Keratinocyte (primary cell): Measurements from ENCODE around the gene DENND10. TPM values are rescaled to one million over a fixed set of nuclear protein-coding genes. Genes with fewer than 3 reads are reported as not detected.
"Not testable (repeated sequence)": the region's sequence is repeated elsewhere in the genome, so short reads cannot be mapped to it uniquely, and the experiment has no call there.

ENCODE experiments used
- DNase-seq: peaks from one replicate; pipeline ENCODE4 v3.0.0-alpha.2; 2011; ENCODE audit warnings: low read depth, missing footprints, low spot score
- FAIRE-seq: peaks from 2 replicates; lab custom pipeline; 2011; peaks lifted over from hg19 to GRCh38; lab: Jason Lieb, UNC
- H2AFZ ChIP-seq: 2 replicates; pipeline ENCODE4 v1.6.0; 2012; ENCODE audit warnings: low read length, control low read depth, inconsistent platforms; ENCODE audit not compliant: control insufficient read depth
- H3K27ac ChIP-seq: 2 replicates; pipeline ENCODE4 v1.5.1; 2011; ENCODE audit warnings: low read length; ENCODE audit not compliant: control insufficient read depth, insufficient read depth
- H3K27me3 ChIP-seq: 3 replicates; pipeline ENCODE4 v1.6.0; 2011; ENCODE audit warnings: low read length; ENCODE audit not compliant: control insufficient read depth, insufficient read depth; ENCODE audit errors: extremely low read depth
- H3K36me3 ChIP-seq, 2 experiments: 2 replicates in 1 of 2; 3 replicates in 1 of 2; pipeline ENCODE4 v1.5.1; 2011; ENCODE audit warnings: low read length in 2 of 2, mild to moderate bottlenecking in 1 of 2; ENCODE audit not compliant: control insufficient read depth in 2 of 2, insufficient read depth in 2 of 2; ENCODE audit errors: extremely low read depth in 1 of 2
- H3K4me1 ChIP-seq: 3 replicates; pipeline ENCODE4 v1.5.1; 2011; ENCODE audit warnings: low read length; ENCODE audit not compliant: control insufficient read depth, insufficient read depth; ENCODE audit errors: extremely low read depth
- H3K4me2 ChIP-seq: 3 replicates; pipeline ENCODE4 v1.6.0; 2011; ENCODE audit warnings: low read depth, low read length; ENCODE audit not compliant: control insufficient read depth, insufficient read depth; ENCODE audit errors: extremely low read depth
- H3K4me3 ChIP-seq, 3 experiments: fragments of 200-600 bp in 1 of 3; sonication (generic) in 1 of 3; 2 replicates in 2 of 3; 3 replicates in 1 of 3; pipeline ENCODE4 v1.5.1; 2011 to 2016; ENCODE audit warnings: low read length in 3 of 3, mild to moderate bottlenecking in 3 of 3, control low read depth in 2 of 3, inconsistent platforms in 1 of 3, low read depth in 1 of 3, mixed read lengths in 1 of 3, mixed run types in 1 of 3, moderate library complexity in 1 of 3; ENCODE audit not compliant: control insufficient read depth in 2 of 3, insufficient read depth in 2 of 3; ENCODE audit errors: extremely low read depth in 1 of 3
- H3K79me2 ChIP-seq: 2 replicates; pipeline ENCODE4 v1.6.0; 2012; ENCODE audit warnings: low read length; ENCODE audit not compliant: control insufficient read depth, insufficient read depth
- H3K9ac ChIP-seq: 3 replicates; pipeline ENCODE4 v1.6.0; 2011; ENCODE audit warnings: low read length; ENCODE audit not compliant: control insufficient read depth, insufficient read depth; ENCODE audit errors: extremely low read depth
- H3K9me1 ChIP-seq: 3 replicates; pipeline ENCODE4 v1.6.0; 2011; ENCODE audit warnings: low read length; ENCODE audit not compliant: control insufficient read depth, insufficient read depth; ENCODE audit errors: extremely low read depth
- H3K9me3 ChIP-seq: 2 replicates; pipeline ENCODE4 v1.5.1; 2012; ENCODE audit warnings: low read depth, low read length; ENCODE audit not compliant: control insufficient read depth
- H4K20me1 ChIP-seq: 3 replicates; pipeline ENCODE4 v1.6.0; 2011; ENCODE audit warnings: low read length; ENCODE audit not compliant: control insufficient read depth, insufficient read depth; ENCODE audit errors: extremely low read depth
- CTCF ChIP-seq, 3 experiments: IDR thresholded peaks in 1 of 3; conservative IDR thresholded peaks in 1 of 3; optimal IDR thresholded peaks in 1 of 3; 2 replicates in 2 of 3; 3 replicates in 1 of 3; pipeline versions ENCODE3 to v1.5.1; 2011; ENCODE audit warnings: low read length in 3 of 3, mild to moderate bottlenecking in 3 of 3, moderate library complexity in 2 of 3, control low read depth in 1 of 3, inconsistent platforms in 1 of 3; ENCODE audit not compliant: insufficient read depth in 2 of 3; ENCODE audit errors: extremely low read depth in 1 of 3
- EZH2 ChIP-seq: IDR thresholded peaks from one replicate; pipeline ENCODE4 v1.6.1; 2012; ENCODE audit warnings: inconsistent platforms, mild to moderate bottlenecking, low read length, moderate library complexity
- dilution Hi-C: fragments of 300-500 bp; cut with MboI; formaldehyde crosslinking; loops from one replicate; pipeline ENCODE4 v1.7.0; 2020; ENCODE audit warnings: low sequenced_read_pairs; ENCODE audit not compliant: extremely low pct_ligation_motif_present
- polyA plus RNA-seq, 5 experiments: library from polyadenylated mRNA; depleted of rRNA in 3 of 5; stranded (reverse) in 3 of 5; stranded (forward) in 1 of 5; unstranded in 1 of 5; fragments of >200 nt; gene quantifications; 1 replicate in 1 of 5; 2 replicates in 3 of 5; 3 replicates in 1 of 5; pipeline versions ENCODE4 v1.2.1 to v1.2.3, GENCODE V29; 2011 to 2012; ENCODE audit warnings: missing spikeins in 2 of 5, low read depth in 1 of 5, low replicate concordance in 1 of 5

The DENND10 gene
- polyA plus RNA-seq, 1 donor (not counting 4 experiments of a cell fraction or from before 2014, with no cell fraction given): 76.5 TPM

GRCh38 chr10:119178372-119179119, 74.6 kb downstream of the DENND10 start, which contains the start of gene PRDX3:
Gene PRDX3, minus strand, starts transcription at chr10:119178812. Its CDS starts 22 bp downstream, at chr10:119178790.
- Histone ChIP-seq H3K27me3 (no peaks in the 10 kb centered on the region), H3K4me2 (peak within 1 kb of the TSS; percentile 96), H3K79me2 (peaks cover 37% of the 10 kb centered on the region), H3K9me3 (no peaks in the 10 kb centered on the region), H3K4me3 (peak within 1 kb of the TSS; percentile 55 to 100 (median 98)), H3K9ac (peak within 1 kb of the TSS; percentile 93), H4K20me1 (no peaks in the 10 kb centered on the region), H3K36me3 (peaks cover 7 to 18% of the 10 kb centered on the region in 2 experiments), H2AFZ (peak within 1 kb of the TSS; percentile 100), H3K9me1 (no peaks in the 10 kb centered on the region), H3K4me1 (peaks cover 12% of the 10 kb centered on the region), H3K27ac (peak within 1 kb of the TSS; percentile 90)
- TF ChIP-seq EZH2: no peak
- TF ChIP-seq CTCF (optimal IDR thresholded peaks at IDR 0.05 in 1 of 3, IDR thresholded peaks at IDR 0.05 in 1 of 3, conservative IDR thresholded peaks at IDR 0.05 in 1 of 3; ENCODE audit: extremely low read depth in 1 of 3, insufficient read depth in 2 of 3, low read length in 3 of 3): peak in 2 of 3 experiments; percentile 9 to 13
- FAIRE-seq (peak; percentile 55), DNase-seq (peak; percentile 38)
- dilution Hi-C loops: no loop called here

- H3K4me3 ChIP-seq, H3K27ac ChIP-seq, H3K4me2 ChIP-seq, H3K9me3 ChIP-seq, H2AFZ ChIP-seq, DNase-seq, dilution Hi-C loops, H3K9me1 ChIP-seq, FAIRE-seq, H3K9ac ChIP-seq, H4K20me1 ChIP-seq, H3K27me3 ChIP-seq: not testable (repeated sequence)
- Histone ChIP-seq H3K36me3 (peaks cover 2 to 12% of the 10 kb centered on the region in 2 experiments), H3K79me2 (peaks cover 25% of the 10 kb centered on the region), H3K4me1 (peaks cover 12% of the 10 kb centered on the region)
These were observed 77.0 kb downstream of the DENND10 start for GRCh38 chr10:119180850-119181400.
